AG09309 (cell line): ENCODE data around the gene SLC12A6.
A peak's percentile ranks its signal among the peaks of the same experiment; 100 is the strongest.
"Not testable (repeated sequence)": the region's sequence is repeated elsewhere in the genome, so short reads cannot be mapped to it uniquely, and the experiment has no call there.

ENCODE experiments used
- DNase-seq: peaks from one replicate; pipeline ENCODE4 v3.0.0-alpha.2; 2010; ENCODE audit warnings: low read depth
- H3K4me3 ChIP-seq: 2 replicates; pipeline ENCODE4 v1.5.1; 2011; ENCODE audit warnings: mild to moderate bottlenecking, low read depth, low read length, moderate library complexity; ENCODE audit not compliant: control insufficient read depth
- CTCF ChIP-seq: IDR thresholded peaks from 2 replicates; pipeline ENCODE4 v1.5.1; 2011; ENCODE audit warnings: mild to moderate bottlenecking, low read depth, low read length, inconsistent platforms; ENCODE audit not compliant: insufficient read depth, control insufficient read depth; ENCODE audit errors: missing control alignments

The SLC12A6 gene

GRCh38 chr15:34347951-34348638 lies 10.5 kb upstream of the SLC12A6 start:
- no peak for DNase-seq
- H3K4me3 ChIP-seq: no peak overlapping the region
- no peak for TF ChIP-seq CTCF

DNA sequence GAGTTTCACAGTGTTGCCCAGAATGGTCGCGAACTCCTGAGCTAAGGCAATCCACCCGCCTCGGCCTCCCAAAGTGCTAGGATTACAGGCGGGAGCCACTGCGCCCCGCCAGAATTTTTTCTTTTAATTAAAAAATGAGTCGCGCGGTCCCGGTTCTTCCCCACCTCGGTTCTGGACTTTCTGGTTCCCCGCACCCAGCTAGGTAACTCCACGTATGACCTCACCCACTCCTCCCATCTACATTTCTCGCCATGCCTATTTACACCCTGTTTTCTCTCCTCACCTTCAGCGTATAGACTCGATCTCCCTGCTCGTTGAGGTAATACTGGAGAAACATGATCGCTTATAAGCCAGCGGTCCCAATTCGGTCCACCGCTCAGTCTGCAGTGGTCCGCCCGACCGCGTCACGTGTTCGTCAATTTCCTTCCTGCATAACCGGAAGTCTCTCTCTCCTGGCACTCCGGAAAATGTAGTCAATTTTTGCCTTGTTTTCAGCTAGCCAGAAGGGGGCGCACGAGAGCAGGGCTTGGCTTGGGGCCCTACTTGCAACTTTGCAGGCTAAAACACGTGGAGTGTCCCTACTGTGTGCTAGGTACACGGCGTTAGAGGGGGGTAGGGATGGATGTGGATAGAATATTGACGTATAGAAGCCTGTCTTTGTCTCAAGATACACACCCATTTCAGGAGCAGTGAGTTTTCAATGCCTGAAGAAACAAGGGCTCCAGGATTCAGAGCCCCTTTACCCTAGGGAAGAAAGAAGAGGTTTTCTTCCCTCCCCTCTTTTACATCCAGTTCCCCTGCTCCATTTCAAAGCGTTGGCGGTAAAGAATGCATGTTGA lies 5.4 kb upstream of the SLC12A6 start, which contains the start of the genes NOP10 and NUTM1:
NOP10 (minus strand) TSS at position 400 of the 839 bp plus-strand sequence; CDS start at position 337, 63 bp downstream.
NUTM1 (plus strand) TSS at position 579 of the 839 bp plus-strand sequence. CDS start 382 bp downstream, outside the sequence.
- TF ChIP-seq CTCF: peak; percentile 92
- peak within 1 kb of the TSS; percentile 63 for H3K4me3 ChIP-seq

DNA sequence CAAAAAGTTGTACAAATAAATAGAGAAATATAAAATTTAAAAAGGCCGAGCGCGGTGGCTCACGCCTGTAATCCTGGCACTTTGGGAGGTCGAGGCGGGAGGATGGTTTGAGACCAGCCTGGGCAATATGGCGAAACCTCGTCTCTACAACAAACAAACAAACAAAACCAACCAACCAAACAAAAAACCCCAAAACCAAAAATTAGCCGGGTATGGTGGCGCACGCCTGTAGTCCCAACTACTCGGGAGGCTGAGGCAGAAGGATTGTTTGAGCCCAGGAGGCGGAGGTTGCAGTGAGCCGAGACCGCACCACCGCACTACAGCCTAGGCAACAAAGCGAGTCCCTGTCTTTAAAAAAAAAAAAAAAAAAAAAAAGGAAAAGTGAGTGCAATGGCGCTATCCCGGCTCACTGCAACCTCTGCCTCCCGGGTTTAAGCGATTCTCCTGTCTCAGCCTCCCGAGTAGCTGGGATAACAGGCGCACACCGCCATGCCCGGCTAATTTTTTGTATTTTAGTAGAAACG lies 4.7 kb upstream of the SLC12A6 start:
- H3K4me3 ChIP-seq: peak overlapping the region; percentile 63
- DNase-seq: not testable (repeated sequence)

More for the DNA sequence above, 5.4 kb upstream of the SLC12A6 start, which contains the start of the genes NOP10 and NUTM1:
- DNase-seq: peak; percentile 74

DNA sequence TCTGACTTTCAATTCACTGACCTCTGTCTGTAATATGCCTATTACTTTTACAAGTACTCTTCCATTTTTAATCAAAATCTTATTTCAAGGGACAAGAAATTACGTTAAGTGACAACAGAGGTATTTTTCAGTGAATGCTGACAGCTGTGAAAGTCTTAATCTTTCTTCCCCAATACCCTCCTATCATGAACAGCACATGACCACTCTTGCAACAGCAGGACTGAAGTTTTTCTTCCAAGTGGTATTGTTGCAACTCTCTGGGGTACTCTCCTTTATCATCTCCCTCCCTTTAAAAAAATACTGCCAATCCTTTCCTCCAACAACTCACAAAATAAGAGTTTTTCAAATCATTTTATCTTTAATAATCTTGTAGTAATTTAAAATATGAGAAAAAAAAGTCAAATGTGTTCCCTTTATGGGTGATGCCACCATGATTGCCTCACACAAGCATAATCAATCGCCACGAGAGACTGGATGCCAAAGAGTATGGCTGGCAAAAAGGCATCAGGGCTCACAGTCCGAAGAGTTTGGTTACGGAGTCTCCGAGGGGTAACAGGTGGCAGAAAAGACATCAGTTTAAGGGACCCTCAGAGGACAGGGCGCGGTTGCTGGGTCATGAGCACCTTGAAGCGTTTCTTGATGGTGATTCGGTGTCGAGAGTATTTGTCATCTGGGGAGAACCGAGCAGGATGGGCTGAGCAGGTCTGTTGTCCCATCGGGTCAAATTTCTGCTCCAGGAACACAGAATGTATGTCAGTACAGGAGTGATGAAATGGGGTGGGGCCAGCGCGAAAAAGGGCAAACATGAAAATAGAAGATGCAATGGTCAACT lies 4.0 kb upstream of the SLC12A6 start:
- peak overlapping the region; percentile 63 for H3K4me3 ChIP-seq
- TF ChIP-seq CTCF: no peak
- no peak for DNase-seq

- no peak for TF ChIP-seq CTCF
- H3K4me3 ChIP-seq: no peak overlapping the region
- no peak for DNase-seq
Observed at GRCh38 chr15:34339946-34340345, 2.4 kb upstream of the SLC12A6 start.

DNA sequence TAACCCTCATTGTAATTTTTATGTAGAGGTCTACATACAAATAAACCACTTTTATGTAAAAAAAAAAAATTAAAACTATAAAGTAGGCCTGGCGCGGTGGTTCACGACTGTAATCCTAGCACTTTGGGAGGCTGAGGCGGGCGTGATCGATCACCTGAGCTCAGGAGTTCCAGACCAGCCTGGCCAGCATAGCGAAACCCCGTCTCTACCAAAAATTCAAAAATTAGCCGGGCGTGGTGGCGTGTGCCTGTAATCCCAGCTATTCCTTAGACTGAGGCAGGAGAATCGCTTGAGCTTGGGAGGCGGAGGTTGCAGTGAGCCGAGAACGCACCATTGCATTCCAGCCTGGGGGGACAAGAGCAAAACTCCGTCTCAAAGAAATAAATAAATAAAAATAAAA lies 766 bp upstream of the SLC12A6 start:
- no peak for DNase-seq
- H3K4me3 ChIP-seq: no peak overlapping the region
- no peak for TF ChIP-seq CTCF
